Activated CD8-positive, alpha-beta memory T cell treated with anti-CD3 and anti-CD28 coated beads for 48 hours (primary cell): Measurements from ENCODE around the gene UGDH.

ENCODE experiments used
- DNase-seq, 3 experiments: peaks; one replicate each; pipeline ENCODE4 v3.0.0-alpha.2; 2020; ENCODE audit warnings: low read depth in 2 of 3, low spot score in 2 of 3

UGDH gene

GRCh38 chr4:39453738-39454137 lies 73.5 kb downstream of the UGDH start:
- DNase-seq, result no peak

GRCh38 chr4:39452860-39453587 lies 74.2 kb downstream of the UGDH start:
- no peak for DNase-seq

GRCh38 chr4:39452153-39452859 lies 74.9 kb downstream of the UGDH start:
- DNase-seq, result no peak

- DNase-seq, result no peak
Observed at GRCh38 chr4:39451423-39452023, 75.7 kb downstream of the UGDH start.

GRCh38 chr4:39450618-39451017 lies 76.6 kb downstream of the UGDH start:
- no peak for DNase-seq
